Liver (tissue), 3 donors: ENCODE results near the gene LDB2.

Source experiments
- CTCF ChIP-seq: fragments of 150-350 bp; IDR thresholded peaks from 2 replicates; pipeline ENCODE4 v1.5.1; 2017; ENCODE audit warnings: improper control_type of control experiment, low read depth, low read length; ENCODE audit not compliant: missing input control
- RAD21 ChIP-seq, 2 donors: IDR thresholded peaks; 2 replicates each; pipeline ENCODE4 v1.6.1; 2016; ENCODE audit warnings: antibody characterized with exemption in 2 of 2, mild to moderate bottlenecking in 2 of 2
- TF ChIP-seq, protein P1 (sequence below): IDR thresholded peaks from 2 replicates; pipeline ENCODE4 v1.6.1; 2016; ENCODE audit warnings: antibody characterized with exemption
- TF ChIP-seq, protein P2 (sequence below): IDR thresholded peaks from 2 replicates; pipeline ENCODE4 v1.6.1; 2016; ENCODE audit warnings: antibody characterized with exemption
- donor health status: healthy.
- donor health status: healthy.

- TF ChIP-seq, protein P1, sequence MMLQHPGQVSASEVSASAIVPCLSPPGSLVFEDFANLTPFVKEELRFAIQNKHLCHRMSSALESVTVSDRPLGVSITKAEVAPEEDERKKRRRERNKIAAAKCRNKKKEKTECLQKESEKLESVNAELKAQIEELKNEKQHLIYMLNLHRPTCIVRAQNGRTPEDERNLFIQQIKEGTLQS, result no peak
- TF ChIP-seq CTCF (no peak), RAD21 (IDR thresholded peaks at IDR 0.05) (no peak)
- TF ChIP-seq, protein P2, sequence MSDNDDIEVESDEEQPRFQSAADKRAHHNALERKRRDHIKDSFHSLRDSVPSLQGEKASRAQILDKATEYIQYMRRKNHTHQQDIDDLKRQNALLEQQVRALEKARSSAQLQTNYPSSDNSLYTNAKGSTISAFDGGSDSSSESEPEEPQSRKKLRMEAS, result no peak
Observed at GRCh38 chr4:16692524-16692923, 205.9 kb downstream of the LDB2 start.
